NT2/D1 (cell line): Measurements from ENCODE around the gene ACVR1B.

Source experiments
- SUZ12 ChIP-seq: IDR thresholded peaks from 2 replicates; pipeline ENCODE4 v1.6.1; 2011; ENCODE audit not compliant: insufficient read length, insufficient read depth; ENCODE audit errors: extremely low read depth
- YY1 ChIP-seq: IDR thresholded peaks from 2 replicates; pipeline ENCODE4 v1.6.1; 2011; ENCODE audit not compliant: insufficient read length, insufficient read depth
- ZNF274 ChIP-seq: IDR thresholded peaks from 2 replicates; pipeline ENCODE4 v1.6.1; 2011; ENCODE audit warnings: mild to moderate bottlenecking, low read depth, low read length

DNA sequence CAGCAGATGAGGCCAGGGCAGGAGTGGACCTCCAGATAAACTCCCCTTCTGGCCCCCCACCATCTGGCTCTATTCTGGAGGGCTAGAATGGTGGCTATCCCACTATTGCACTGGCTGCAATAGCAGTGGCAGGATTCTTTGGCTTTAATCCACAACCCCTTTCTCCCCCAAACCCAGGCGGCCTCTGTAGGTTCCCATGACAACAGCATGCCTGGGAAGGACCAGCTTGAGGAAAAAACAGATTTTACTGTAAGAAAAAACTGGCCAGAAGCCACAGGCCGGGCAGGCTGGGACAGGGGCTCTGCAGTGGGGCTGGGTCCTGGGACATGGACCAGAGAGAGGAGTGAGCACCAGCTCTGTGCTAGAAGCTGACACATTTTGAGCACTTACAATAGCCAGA is 13.6 kb upstream of the ACVR1B start:
- no peak for TF ChIP-seq SUZ12
- no peak for TF ChIP-seq ZNF274
- TF ChIP-seq YY1: no peak
